A549 treated with RU486 at 1 μM for 4 hours (cell line): ENCODE results near the gene PLEKHF1. TPM values are rescaled to one million over a fixed set of nuclear protein-coding genes. Genes with fewer than 3 reads are reported as not detected.

Experiments used
- total RNA-seq: library from RNA; stranded (reverse); fragments of 200-300 nt; extraction: Qiagen RNA extraction; gene quantifications from 5 replicates; pipeline ENCODE4 v1.2.3, GENCODE V29; 2022; ENCODE audit warnings: low read depth

PLEKHF1 gene, protein sequence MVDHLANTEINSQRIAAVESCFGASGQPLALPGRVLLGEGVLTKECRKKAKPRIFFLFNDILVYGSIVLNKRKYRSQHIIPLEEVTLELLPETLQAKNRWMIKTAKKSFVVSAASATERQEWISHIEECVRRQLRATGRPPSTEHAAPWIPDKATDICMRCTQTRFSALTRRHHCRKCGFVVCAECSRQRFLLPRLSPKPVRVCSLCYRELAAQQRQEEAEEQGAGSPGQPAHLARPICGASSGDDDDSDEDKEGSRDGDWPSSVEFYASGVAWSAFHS
- total RNA-seq, result 6.9 to 11.3 TPM (median 9.5 TPM) in 5 replicates

GRCh38 chr19:29665215-29665825 is at the start of gene PLEKHF1:
Gene PLEKHF1, plus strand, starts transcription at chr19:29665461. Its CDS starts 8,379 bp downstream, at chr19:29673840.

GRCh38 chr19:29714953-29715700 is 49.9 kb downstream of the PLEKHF1 start, which contains the start of gene C19orf12:
Gene C19orf12, minus strand, starts transcription at chr19:29715261. Its CDS starts 6,848 bp downstream, at chr19:29708413.

Other genes starting within 250 kb of the PLEKHF1 start
- not detected in 5 replicates for gene VSTM2B, start 139.5 kb upstream of the PLEKHF1 start, total RNA-seq
- 190 to 235 TPM (median 205 TPM) in 5 replicates for gene POP4, start 59.2 kb upstream of the PLEKHF1 start, total RNA-seq
- 36.9 to 54.5 TPM (median 43.9 TPM) in 5 replicates for gene C19orf12, start 49.8 kb downstream of the PLEKHF1 start, total RNA-seq
- gene CCNE1, start 146.5 kb downstream of the PLEKHF1 start, total RNA-seq, result 22.5 to 26.7 TPM (median 24.9 TPM) in 5 replicates